Body of pancreas (tissue), 4 donors: ENCODE measurements around the gene MOGAT2.

Source experiments
- POLR2A ChIP-seq, 3 donors: fragments of 450-650 bp; IDR thresholded peaks; one replicate each; pipeline ENCODE4 v1.6.1; 2016; ENCODE audit warnings: antibody characterized with exemption in 3 of 3, mild to moderate bottlenecking in 2 of 3
- TF ChIP-seq, protein P1 (sequence below), 7 experiments: fragments of 450-650 bp in 4 of 7; fragments of 200-600 bp in 3 of 7; sonication (generic) in 3 of 7; IDR thresholded peaks; one replicate each; pipeline ENCODE4 v1.5.1; 2016 to 2019; ENCODE audit warnings: antibody characterized with exemption in 7 of 7

DNA sequence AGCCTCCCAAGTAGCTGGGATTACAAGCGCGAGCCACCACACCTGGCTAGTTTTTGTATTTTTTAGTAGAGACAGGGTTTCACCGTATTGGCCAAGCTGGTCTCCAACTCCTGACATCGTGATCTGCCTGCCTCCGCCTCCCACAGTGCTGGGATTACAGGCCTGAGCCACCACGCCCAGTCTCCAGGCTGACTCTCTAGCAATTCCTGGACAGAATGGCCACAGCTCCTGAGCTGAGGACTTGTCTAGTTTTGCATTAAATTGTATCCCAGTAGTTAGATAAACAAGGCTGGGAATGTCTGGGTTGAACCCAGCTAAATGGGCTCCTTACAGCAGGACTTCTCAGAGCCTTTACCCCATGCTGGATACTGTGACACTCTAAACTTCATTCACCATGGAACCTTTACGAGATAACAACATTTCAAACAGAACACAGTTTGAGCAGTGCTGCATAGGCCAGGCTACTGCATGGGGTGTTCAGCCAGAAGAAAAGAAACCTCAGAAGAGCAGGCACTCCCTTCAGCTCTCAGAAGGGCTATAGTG, 13.9 kb upstream of the MOGAT2 start:
- TF ChIP-seq, protein P1, sequence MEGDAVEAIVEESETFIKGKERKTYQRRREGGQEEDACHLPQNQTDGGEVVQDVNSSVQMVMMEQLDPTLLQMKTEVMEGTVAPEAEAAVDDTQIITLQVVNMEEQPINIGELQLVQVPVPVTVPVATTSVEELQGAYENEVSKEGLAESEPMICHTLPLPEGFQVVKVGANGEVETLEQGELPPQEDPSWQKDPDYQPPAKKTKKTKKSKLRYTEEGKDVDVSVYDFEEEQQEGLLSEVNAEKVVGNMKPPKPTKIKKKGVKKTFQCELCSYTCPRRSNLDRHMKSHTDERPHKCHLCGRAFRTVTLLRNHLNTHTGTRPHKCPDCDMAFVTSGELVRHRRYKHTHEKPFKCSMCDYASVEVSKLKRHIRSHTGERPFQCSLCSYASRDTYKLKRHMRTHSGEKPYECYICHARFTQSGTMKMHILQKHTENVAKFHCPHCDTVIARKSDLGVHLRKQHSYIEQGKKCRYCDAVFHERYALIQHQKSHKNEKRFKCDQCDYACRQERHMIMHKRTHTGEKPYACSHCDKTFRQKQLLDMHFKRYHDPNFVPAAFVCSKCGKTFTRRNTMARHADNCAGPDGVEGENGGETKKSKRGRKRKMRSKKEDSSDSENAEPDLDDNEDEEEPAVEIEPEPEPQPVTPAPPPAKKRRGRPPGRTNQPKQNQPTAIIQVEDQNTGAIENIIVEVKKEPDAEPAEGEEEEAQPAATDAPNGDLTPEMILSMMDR (IDR thresholded peaks at IDR 0.05), result no peak
- TF ChIP-seq POLR2A (IDR thresholded peaks at IDR 0.05), result no peak
